PC-3 (cell line): ENCODE data around the gene VEGFB. TPM values are rescaled to one million over a fixed set of nuclear protein-coding genes. Genes with fewer than 3 reads are reported as not detected.
A peak's percentile ranks its signal among the peaks of the same experiment; 100 is the strongest.

Experiments
- ATAC-seq: fragments of 200-7000 bp; cut with Tn5 transposase; 2 replicates; pipeline ENCODE4 v1.9.1; 2020; ENCODE audit warnings: mild to moderate bottlenecking, moderate library complexity
- BruUV-seq: library from RNA; stranded (reverse); fragments of 400-500 nt; replicated peaks from 2 replicates; lab custom pipeline; 2021; lab: Mats Ljungman, UMichigan
- CTCF ChIA-PET: fragments of 300-600 bp; sonication (Branson Sonifier 250); formaldehyde crosslinking; loops from one replicate; lab custom pipeline; 2022; ENCODE audit warnings: antibody characterized with exemption; lab: Charles Lee
- POLR2A ChIA-PET: fragments of 300-600 bp; sonication (Branson Sonifier 250); formaldehyde crosslinking; loops from one replicate; lab custom pipeline; 2022; ENCODE audit warnings: antibody characterized with exemption; ENCODE audit not compliant: unreplicated experiment; lab: Charles Lee
- DNase-seq: peaks from one replicate; pipeline ENCODE4 v3.0.0-alpha.2; 2015
- H2AFZ ChIP-seq: fragments of 300-600 bp; sonication (generic); 2 replicates; pipeline ENCODE4 v1.6.0; 2016; ENCODE audit warnings: antibody characterized with exemption, low read length
- H3F3A ChIP-seq: fragments of 300-600 bp; sonication (generic); one replicate; pipeline ENCODE4 v1.6.0; 2017; ENCODE audit warnings: antibody characterized with exemption, low read length, control low read depth, mild to moderate bottlenecking; ENCODE audit not compliant: unreplicated experiment
- H3K27ac ChIP-seq: fragments of 300-600 bp; sonication (generic); 2 replicates; pipeline ENCODE4 v1.5.1; 2016; ENCODE audit warnings: mild to moderate bottlenecking, low read length
- H3K27me3 ChIP-seq: fragments of 300-600 bp; sonication (generic); 2 replicates; pipeline ENCODE4 v1.6.1; 2016; ENCODE audit warnings: low read length, mixed read lengths
- H3K36me3 ChIP-seq: fragments of 300-600 bp; sonication (generic); 2 replicates; pipeline ENCODE4 v1.6.1; 2016; ENCODE audit warnings: low read depth, mixed run types, low read length, mixed read lengths
- H3K4me1 ChIP-seq: fragments of 300-600 bp; sonication (generic); 2 replicates; pipeline ENCODE4 v1.5.1; 2016; ENCODE audit warnings: low read length; ENCODE audit not compliant: insufficient read depth
- H3K4me2 ChIP-seq: fragments of 300-600 bp; sonication (generic); 2 replicates; pipeline ENCODE4 v1.6.0; 2016; ENCODE audit warnings: low read length
- H3K4me3 ChIP-seq: fragments of 300-600 bp; sonication (generic); 2 replicates; pipeline ENCODE4 v1.5.1; 2016; ENCODE audit warnings: mild to moderate bottlenecking, low read length, mixed read lengths
- H3K79me2 ChIP-seq: fragments of 300-600 bp; sonication (generic); 2 replicates; pipeline ENCODE4 v1.6.1; 2017; ENCODE audit warnings: low read length, mixed read lengths
- H3K9ac ChIP-seq: fragments of 300-600 bp; sonication (generic); 2 replicates; pipeline ENCODE4 v1.6.0; 2016; ENCODE audit warnings: mild to moderate bottlenecking, low read length
- H3K9me2 ChIP-seq: fragments of 300-600 bp; sonication (generic); replicated peaks from 2 replicates; pipeline ENCODE4 v1.6.1; 2016; ENCODE audit warnings: mixed run types, low read length, mixed read lengths
- H3K9me3 ChIP-seq: fragments of 300-600 bp; sonication (generic); 2 replicates; pipeline ENCODE4 v1.6.1; 2016; ENCODE audit warnings: low read length, mixed read lengths
- H4K20me1 ChIP-seq: fragments of 300-600 bp; sonication (generic); 2 replicates; pipeline ENCODE4 v1.6.1; 2016; ENCODE audit warnings: low read length, mixed read lengths
- CTCF ChIP-seq: fragments of 300-600 bp; sonication (generic); conservative IDR thresholded peaks from 2 replicates; pipeline ENCODE4 v1.5.1; 2017; ENCODE audit warnings: antibody characterized with exemption, low read depth, mild to moderate bottlenecking, low read length
- EZH2 ChIP-seq: fragments of 300-600 bp; sonication (generic); IDR thresholded peaks from one replicate; pipeline ENCODE4 v1.6.1; 2017; ENCODE audit warnings: antibody characterized with exemption, mild to moderate bottlenecking, low read length; ENCODE audit not compliant: unreplicated experiment
- EZH2phosphoT487 ChIP-seq: fragments of 300-600 bp; sonication (generic); IDR thresholded peaks from 2 replicates; pipeline ENCODE4 v1.6.1; 2018; ENCODE audit warnings: mild to moderate bottlenecking, antibody characterized with exemption, low read length, borderline replicate concordance
- intact Hi-C: fragments of 100-400 bp; cut with micrococcal nuclease; formaldehyde crosslinking; loops from 2 replicates; pipeline ENCODE4 v1.9.0; 2023
- total RNA-seq: library from RNA; depleted of rRNA; stranded (reverse); fragments of >200 nt; gene quantifications from 2 replicates; pipeline ENCODE4 v1.2.3, GENCODE V29; 2014

VEGFB gene
- total RNA-seq, 1 experiment from 2014 or later: 39.4 TPM

GRCh38 chr11:64203421-64204079, 30.8 kb upstream of the VEGFB start:
- H3K36me3 ChIP-seq: peaks cover 72% of the 10 kb centered on the region
- no peak overlapping the region for H3K4me3 ChIP-seq
- no peaks in the 10 kb centered on the region for H3K9me3 ChIP-seq
- no TSS peak for BruUV-seq
- peaks cover 9% of the 10 kb centered on the region; the same call in 1 of the 2 replicates for H3K79me2 ChIP-seq
- peaks cover 7% of the 10 kb centered on the region; the same call in 1 of the 2 replicates for H4K20me1 ChIP-seq
- peaks cover 4% of the 10 kb centered on the region for H3F3A ChIP-seq
- H3K4me1 ChIP-seq: 0 out of 2 replicates have a peak, but pooled peaks cover 3% of the 10 kb centered on the region
- H3K9ac ChIP-seq: no peak overlapping the region
- no peak overlapping the region for H3K27ac ChIP-seq
- intact Hi-C loops: loop anchor here (1.0 to 2.0 kb wide), 3 partner anchors 23 to 101 kb away; partner anchors contain the start of genes ESRRA, NUDT22, PLCB3 and TRPT1
- no peak for TF ChIP-seq EZH2phosphoT487
- TF ChIP-seq EZH2: no peak
- no peak for TF ChIP-seq CTCF
- ATAC-seq: no peak
- no peak for DNase-seq
- no peaks in the 10 kb centered on the region for H3K27me3 ChIP-seq
- ChIA-PET CTCF (interaction anchor here (0.6 to 1.3 kb wide), 3 partner anchors 23 to 42 kb away, joined by 3 to 9 read pairs (median 5); partner anchors contain the start of genes FKBP2, NUDT22 and TRPT1), POLR2A (interaction anchor here (0.6 kb wide), 1 partner anchor 38 kb away, joined by 4 read pairs; no protein-coding TSS in a partner anchor)
- H3K9me2 ChIP-seq: no peaks in the 10 kb centered on the region
- H3K4me2 ChIP-seq: no peak overlapping the region
- H2AFZ ChIP-seq: no peak overlapping the region

GRCh38 chr11:64204080-64204440, 30.3 kb upstream of the VEGFB start:
- peaks cover 68% of the 10 kb centered on the region for H3K36me3 ChIP-seq
- no peak overlapping the region for H3K27ac ChIP-seq
- CTCF ChIA-PET: interaction anchor here (0.5 to 1.6 kb wide), 15 partner anchors 11 to 151 kb away, joined by 3 to 15 read pairs (median 5); partner anchors contain the start of genes DNAJC4, FKBP2, NUDT22 and PRDX5
- peaks cover 9% of the 10 kb centered on the region; the same call in 1 of the 2 replicates for H3K79me2 ChIP-seq
- peaks cover 7% of the 10 kb centered on the region; the same call in 1 of the 2 replicates for H4K20me1 ChIP-seq
- intact Hi-C loops: loop anchor here (1.0 to 2.0 kb wide), 3 partner anchors 22 to 101 kb away; partner anchors contain the start of genes ESRRA, NUDT22, PLCB3 and TRPT1
- ATAC-seq (no peak), DNase-seq (no peak)
- no peaks in the 10 kb centered on the region for H3K9me2 ChIP-seq
- H3K9me3 ChIP-seq: no peaks in the 10 kb centered on the region
- no peaks in the 10 kb centered on the region for H3K27me3 ChIP-seq
- H3K4me3 ChIP-seq: no peak overlapping the region
- TSS peak; percentile 61 for BruUV-seq
- H3K4me2 ChIP-seq: no peak overlapping the region
- H3F3A ChIP-seq: peaks cover 4% of the 10 kb centered on the region
- POLR2A ChIA-PET: interaction anchor here (1.1 kb wide), 1 partner anchor 19 kb away, joined by 6 read pairs; the partner anchor contains the start of gene STIP1
- TF ChIP-seq EZH2: no peak
- no peak for TF ChIP-seq EZH2phosphoT487
- no peak for TF ChIP-seq CTCF
- H3K9ac ChIP-seq: no peak overlapping the region
- H2AFZ ChIP-seq: no peak overlapping the region
- 0 out of 2 replicates have a peak, but pooled peaks cover 3% of the 10 kb centered on the region for H3K4me1 ChIP-seq
